PFSK-1 (cell line): ENCODE results near the gene SNX5.

Experiments used
- POLR2AphosphoS5 ChIP-seq: IDR thresholded peaks from 2 replicates; pipeline ENCODE4 v1.6.1; 2012; ENCODE audit warnings: low read depth, mild to moderate bottlenecking, control low read depth, low read length, moderate library complexity
- SIN3A ChIP-seq: IDR thresholded peaks from 2 replicates; pipeline ENCODE4 v1.6.1; 2012; ENCODE audit warnings: mild to moderate bottlenecking, low read length, moderate library complexity, borderline replicate concordance; ENCODE audit not compliant: insufficient read depth
- TAF1 ChIP-seq: IDR thresholded peaks from 2 replicates; pipeline ENCODE4 v1.6.1; 2012; ENCODE audit warnings: low read length, control low read depth, borderline replicate concordance; ENCODE audit not compliant: insufficient read depth
- TF ChIP-seq, protein P1 (sequence below), 2 experiments: IDR thresholded peaks; 2 replicates each; pipeline versions ENCODE4 v1.6.1 to v1.8.0; 2011 to 2012; ENCODE audit warnings: low read depth in 2 of 2, low read length in 2 of 2, control low read depth in 1 of 2, inconsistent platforms in 1 of 2, mild to moderate bottlenecking in 1 of 2, moderate library complexity in 1 of 2; ENCODE audit not compliant: insufficient read depth in 1 of 2

DNA sequence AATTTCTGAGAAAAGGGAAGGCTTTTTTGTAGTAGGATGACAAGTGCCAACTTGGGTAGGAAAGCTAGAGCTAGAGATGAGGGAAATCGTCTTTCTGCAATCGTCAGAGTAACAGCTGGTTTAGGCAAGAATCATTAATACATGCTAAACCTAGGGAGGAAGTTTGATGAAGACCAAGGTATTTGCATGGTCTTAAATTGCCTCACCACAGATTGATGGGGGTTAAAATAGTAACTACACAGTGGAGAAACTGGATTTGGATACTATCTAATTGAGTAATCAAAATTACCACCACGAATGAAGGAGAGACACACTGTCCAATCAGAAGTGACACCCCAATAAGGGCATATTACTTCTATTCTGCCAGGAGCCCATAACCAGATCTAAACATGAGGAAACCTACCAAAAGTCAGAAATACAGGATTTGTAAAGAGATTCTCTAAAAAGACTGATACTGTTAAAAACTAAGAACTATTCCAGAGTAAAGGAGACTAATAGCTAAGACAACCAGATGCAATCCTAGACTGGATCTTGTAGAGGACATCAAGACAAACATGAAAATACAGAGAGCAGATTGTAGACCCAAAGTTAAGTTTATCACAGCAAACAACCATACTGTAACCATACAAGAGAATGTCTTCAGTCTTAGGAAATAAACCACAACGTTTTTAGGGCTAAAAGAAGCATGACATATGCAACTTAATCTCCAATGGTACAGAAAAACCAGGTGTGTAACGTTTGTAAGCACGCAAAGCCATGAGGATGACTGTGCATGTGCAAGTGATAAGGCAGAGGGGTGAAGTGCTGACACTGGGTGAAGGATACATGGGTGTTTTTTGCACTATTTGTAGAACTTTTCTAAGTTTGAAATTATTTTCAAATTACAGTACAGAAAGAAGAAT lies 21.8 kb downstream of the SNX5 start:
- no peak for TF ChIP-seq TAF1
- no peak for TF ChIP-seq POLR2AphosphoS5
- TF ChIP-seq, protein P1, sequence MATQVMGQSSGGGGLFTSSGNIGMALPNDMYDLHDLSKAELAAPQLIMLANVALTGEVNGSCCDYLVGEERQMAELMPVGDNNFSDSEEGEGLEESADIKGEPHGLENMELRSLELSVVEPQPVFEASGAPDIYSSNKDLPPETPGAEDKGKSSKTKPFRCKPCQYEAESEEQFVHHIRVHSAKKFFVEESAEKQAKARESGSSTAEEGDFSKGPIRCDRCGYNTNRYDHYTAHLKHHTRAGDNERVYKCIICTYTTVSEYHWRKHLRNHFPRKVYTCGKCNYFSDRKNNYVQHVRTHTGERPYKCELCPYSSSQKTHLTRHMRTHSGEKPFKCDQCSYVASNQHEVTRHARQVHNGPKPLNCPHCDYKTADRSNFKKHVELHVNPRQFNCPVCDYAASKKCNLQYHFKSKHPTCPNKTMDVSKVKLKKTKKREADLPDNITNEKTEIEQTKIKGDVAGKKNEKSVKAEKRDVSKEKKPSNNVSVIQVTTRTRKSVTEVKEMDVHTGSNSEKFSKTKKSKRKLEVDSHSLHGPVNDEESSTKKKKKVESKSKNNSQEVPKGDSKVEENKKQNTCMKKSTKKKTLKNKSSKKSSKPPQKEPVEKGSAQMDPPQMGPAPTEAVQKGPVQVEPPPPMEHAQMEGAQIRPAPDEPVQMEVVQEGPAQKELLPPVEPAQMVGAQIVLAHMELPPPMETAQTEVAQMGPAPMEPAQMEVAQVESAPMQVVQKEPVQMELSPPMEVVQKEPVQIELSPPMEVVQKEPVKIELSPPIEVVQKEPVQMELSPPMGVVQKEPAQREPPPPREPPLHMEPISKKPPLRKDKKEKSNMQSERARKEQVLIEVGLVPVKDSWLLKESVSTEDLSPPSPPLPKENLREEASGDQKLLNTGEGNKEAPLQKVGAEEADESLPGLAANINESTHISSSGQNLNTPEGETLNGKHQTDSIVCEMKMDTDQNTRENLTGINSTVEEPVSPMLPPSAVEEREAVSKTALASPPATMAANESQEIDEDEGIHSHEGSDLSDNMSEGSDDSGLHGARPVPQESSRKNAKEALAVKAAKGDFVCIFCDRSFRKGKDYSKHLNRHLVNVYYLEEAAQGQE (IDR thresholded peaks at IDR 0.05; ENCODE audit: insufficient read depth in 1 of 2, low read depth in 2 of 2, low read length in 2 of 2): no peak
- no peak for TF ChIP-seq SIN3A
